Middle frontal gyrus (tissue), 1 donor: Measurements from ENCODE around the gene TSR1.

ENCODE experiments used
- DNase-seq: peaks from one replicate; pipeline ENCODE4 v3.0.0-alpha.2; 2015; ENCODE audit warnings: low spot score; ENCODE audit errors: extremely low spot score

TSR1 gene

GRCh38 chr17:2369551-2370210, 33.4 kb upstream of the TSR1 start:
- DNase-seq = no peak

- DNase-seq = no peak
Measured at GRCh38 chr17:2369039-2369438, 32.8 kb upstream of the TSR1 start.

- DNase-seq = no peak
Measured at GRCh38 chr17:2368359-2368758, 32.1 kb upstream of the TSR1 start.

- DNase-seq = no peak
Measured at GRCh38 chr17:2366747-2367494, 30.7 kb upstream of the TSR1 start.

- DNase-seq = no peak
Measured at GRCh38 chr17:2365132-2365531, 28.9 kb upstream of the TSR1 start.

GRCh38 chr17:2364763-2365116, 28.5 kb upstream of the TSR1 start:
- DNase-seq = no peak

- DNase-seq = no peak
Measured at GRCh38 chr17:2363851-2364762, 27.9 kb upstream of the TSR1 start.

- DNase-seq = no peak
Measured at GRCh38 chr17:2363318-2363717, 27.1 kb upstream of the TSR1 start.

- DNase-seq = no peak
Measured at GRCh38 chr17:2362881-2363280, 26.6 kb upstream of the TSR1 start.

- DNase-seq = no peak
Measured at GRCh38 chr17:2362416-2362815, 26.2 kb upstream of the TSR1 start.

- DNase-seq = no peak
Measured at GRCh38 chr17:2362016-2362415, 25.8 kb upstream of the TSR1 start.

- DNase-seq = no peak
Measured at GRCh38 chr17:2361010-2361760, 24.9 kb upstream of the TSR1 start.

GRCh38 chr17:2357931-2358434, 21.7 kb upstream of the TSR1 start:
- DNase-seq = no peak

- DNase-seq = no peak
Measured at GRCh38 chr17:2357237-2357636, 21.0 kb upstream of the TSR1 start.

- DNase-seq = no peak
Measured at GRCh38 chr17:2354311-2354710, 18.1 kb upstream of the TSR1 start.

GRCh38 chr17:2351269-2351668, 15.0 kb upstream of the TSR1 start:
- no peak for DNase-seq

GRCh38 chr17:2347805-2348685, 11.8 kb upstream of the TSR1 start:
- peak; percentile 10 for DNase-seq

- DNase-seq = no peak
Measured at GRCh38 chr17:2346475-2346874, 10.2 kb upstream of the TSR1 start.

- no peak for DNase-seq
Measured at GRCh38 chr17:2344528-2344927, 8.3 kb upstream of the TSR1 start.

GRCh38 chr17:2343421-2343820, 7.2 kb upstream of the TSR1 start:
- DNase-seq = no peak
